Measurements from ENCODE around the gene KCNA3. TPM values are rescaled to one million over a fixed set of nuclear protein-coding genes. Genes with fewer than 3 reads are reported as not detected.

Gene KCNA3
- 0.66 and 6.4 TPM in 2 replicates for total RNA-seq

DNA sequence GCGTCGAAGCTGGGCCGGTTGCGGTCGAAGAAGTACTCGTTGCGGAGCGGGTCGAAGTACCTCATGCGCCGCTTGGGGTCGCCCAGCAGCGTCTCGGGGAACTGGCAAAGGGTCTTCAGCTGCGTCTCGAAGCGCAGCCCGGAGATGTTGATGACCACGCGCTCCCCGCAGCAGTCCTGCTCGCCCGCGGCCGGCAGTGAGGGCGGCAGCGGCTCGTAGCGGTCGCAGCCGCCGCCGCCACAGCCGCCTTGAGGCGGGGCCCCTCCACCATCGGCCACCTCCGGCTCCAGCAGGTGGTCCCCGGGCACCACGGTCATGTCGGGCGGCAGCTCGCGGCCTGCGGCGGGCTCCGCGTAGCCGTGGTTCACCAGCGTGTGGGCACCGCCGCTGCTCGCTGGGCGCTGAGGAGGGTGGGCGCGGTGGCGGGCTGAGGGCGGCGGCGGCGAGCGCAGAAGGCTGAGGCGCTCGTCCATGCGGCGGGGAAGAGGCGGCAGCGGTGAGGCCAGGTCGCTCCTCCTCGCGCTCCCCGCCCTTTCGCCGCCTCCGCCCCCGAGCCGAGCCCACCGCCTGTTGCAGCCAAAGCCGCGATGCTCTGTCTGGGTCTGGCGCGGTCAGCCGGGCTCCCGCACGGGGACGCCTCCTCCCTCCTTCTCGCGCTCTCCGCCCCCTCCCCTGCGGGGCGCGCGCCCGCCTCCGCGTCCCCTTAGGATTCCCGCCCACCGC is at the start of gene KCNA3:
Gene KCNA3, minus strand, starts transcription at position 604 of the 723 bp plus-strand sequence. Its CDS starts 131 bp downstream, at position 473.

Other genes with a start within 250 kb of the KCNA3 start
- gene PROK1, start 223.8 kb downstream of the KCNA3 start, total RNA-seq = not detected in 2 replicates
- gene KCNA10, start 155.8 kb downstream of the KCNA3 start, total RNA-seq = not detected in 2 replicates
- gene KCNA2, start 68.6 kb downstream of the KCNA3 start, total RNA-seq = under 0.01 TPM in 1 of 2 replicates, not detected in the other
- 0.14 TPM in 1 of 2 replicates, not detected in the other for gene CD53, start 198.2 kb upstream of the KCNA3 start, total RNA-seq